HG02885 (cell line): ENCODE results near the gene ZDHHC17.

ENCODE experiments used
- ATAC-seq: cut with Tn5 transposase; IDR thresholded peaks from one replicate; pipeline ENCODE4 v1.9.1; 2021; ENCODE audit warnings: mild to moderate bottlenecking; ENCODE audit not compliant: unreplicated experiment, poor library complexity

ZDHHC17 gene

GRCh38 chr12:76811976-76812375, 48.1 kb downstream of the ZDHHC17 start:
- no peak for ATAC-seq

- ATAC-seq, result no peak
Measured at GRCh38 chr12:76813265-76813664, 49.4 kb downstream of the ZDHHC17 start.

GRCh38 chr12:76813972-76814371, 50.1 kb downstream of the ZDHHC17 start:
- ATAC-seq, result no peak

GRCh38 chr12:76820888-76821482, 57.1 kb downstream of the ZDHHC17 start:
- no peak for ATAC-seq

- no peak for ATAC-seq
Measured at GRCh38 chr12:76830436-76830835, 66.5 kb downstream of the ZDHHC17 start.

GRCh38 chr12:76836633-76837032, 72.7 kb downstream of the ZDHHC17 start:
- ATAC-seq, result peak; percentile 55

GRCh38 chr12:76847260-76847659, 83.3 kb downstream of the ZDHHC17 start:
- no peak for ATAC-seq

- no peak for ATAC-seq
Measured at GRCh38 chr12:76848132-76848531, 84.2 kb downstream of the ZDHHC17 start.

GRCh38 chr12:76852106-76852505, 88.2 kb downstream of the ZDHHC17 start:
- ATAC-seq, result no peak

GRCh38 chr12:76855271-76855670, 91.4 kb downstream of the ZDHHC17 start:
- ATAC-seq, result no peak

- ATAC-seq, result no peak
Measured at GRCh38 chr12:76856018-76856644, 92.2 kb downstream of the ZDHHC17 start.

GRCh38 chr12:76859611-76860010, 95.7 kb downstream of the ZDHHC17 start:
- ATAC-seq, result no peak

GRCh38 chr12:76860256-76860655, 96.3 kb downstream of the ZDHHC17 start:
- no peak for ATAC-seq

GRCh38 chr12:76863005-76863670, 99.2 kb downstream of the ZDHHC17 start:
- no peak for ATAC-seq

GRCh38 chr12:76863837-76864236, 99.9 kb downstream of the ZDHHC17 start:
- no peak for ATAC-seq

GRCh38 chr12:76864791-76865400, 101.0 kb downstream of the ZDHHC17 start:
- ATAC-seq, result peak; percentile 84

- ATAC-seq, result no peak
Measured at GRCh38 chr12:76866151-76866567, 102.2 kb downstream of the ZDHHC17 start.

GRCh38 chr12:76866726-76867125, 102.8 kb downstream of the ZDHHC17 start:
- no peak for ATAC-seq

GRCh38 chr12:76871082-76871481, 107.2 kb downstream of the ZDHHC17 start:
- no peak for ATAC-seq

- no peak for ATAC-seq
Measured at GRCh38 chr12:76871742-76872141, 107.8 kb downstream of the ZDHHC17 start.

GRCh38 chr12:76872415-76872814, 108.5 kb downstream of the ZDHHC17 start:
- no peak for ATAC-seq
